PC-3 (cell line): ENCODE measurements around the gene MON2. TPM values are rescaled to one million over a fixed set of nuclear protein-coding genes. Genes with fewer than 3 reads are reported as not detected.

Source experiments
- ATAC-seq: fragments of 200-7000 bp; cut with Tn5 transposase; 2 replicates; pipeline ENCODE4 v1.9.1; 2020; ENCODE audit warnings: mild to moderate bottlenecking, moderate library complexity
- BruUV-seq: library from RNA; stranded (reverse); fragments of 400-500 nt; replicated peaks from 2 replicates; lab custom pipeline; 2021; lab: Mats Ljungman, UMichigan
- CTCF ChIA-PET: fragments of 300-600 bp; sonication (Branson Sonifier 250); formaldehyde crosslinking; loops from one replicate; lab custom pipeline; 2022; ENCODE audit warnings: antibody characterized with exemption; lab: Charles Lee
- POLR2A ChIA-PET: fragments of 300-600 bp; sonication (Branson Sonifier 250); formaldehyde crosslinking; loops from one replicate; lab custom pipeline; 2022; ENCODE audit warnings: antibody characterized with exemption; ENCODE audit not compliant: unreplicated experiment; lab: Charles Lee
- DNase-seq: peaks from one replicate; pipeline ENCODE4 v3.0.0-alpha.2; 2015
- H2AFZ ChIP-seq: fragments of 300-600 bp; sonication (generic); 2 replicates; pipeline ENCODE4 v1.6.0; 2016; ENCODE audit warnings: antibody characterized with exemption, low read length
- H3F3A ChIP-seq: fragments of 300-600 bp; sonication (generic); one replicate; pipeline ENCODE4 v1.6.0; 2017; ENCODE audit warnings: antibody characterized with exemption, low read length, control low read depth, mild to moderate bottlenecking; ENCODE audit not compliant: unreplicated experiment
- H3K27ac ChIP-seq: fragments of 300-600 bp; sonication (generic); 2 replicates; pipeline ENCODE4 v1.5.1; 2016; ENCODE audit warnings: mild to moderate bottlenecking, low read length
- H3K27me3 ChIP-seq: fragments of 300-600 bp; sonication (generic); 2 replicates; pipeline ENCODE4 v1.6.1; 2016; ENCODE audit warnings: low read length, mixed read lengths
- H3K36me3 ChIP-seq: fragments of 300-600 bp; sonication (generic); 2 replicates; pipeline ENCODE4 v1.6.1; 2016; ENCODE audit warnings: low read depth, mixed run types, low read length, mixed read lengths
- H3K4me1 ChIP-seq: fragments of 300-600 bp; sonication (generic); 2 replicates; pipeline ENCODE4 v1.5.1; 2016; ENCODE audit warnings: low read length; ENCODE audit not compliant: insufficient read depth
- H3K4me2 ChIP-seq: fragments of 300-600 bp; sonication (generic); 2 replicates; pipeline ENCODE4 v1.6.0; 2016; ENCODE audit warnings: low read length
- H3K4me3 ChIP-seq: fragments of 300-600 bp; sonication (generic); 2 replicates; pipeline ENCODE4 v1.5.1; 2016; ENCODE audit warnings: mild to moderate bottlenecking, low read length, mixed read lengths
- H3K79me2 ChIP-seq: fragments of 300-600 bp; sonication (generic); 2 replicates; pipeline ENCODE4 v1.6.1; 2017; ENCODE audit warnings: low read length, mixed read lengths
- H3K9ac ChIP-seq: fragments of 300-600 bp; sonication (generic); 2 replicates; pipeline ENCODE4 v1.6.0; 2016; ENCODE audit warnings: mild to moderate bottlenecking, low read length
- H3K9me2 ChIP-seq: fragments of 300-600 bp; sonication (generic); replicated peaks from 2 replicates; pipeline ENCODE4 v1.6.1; 2016; ENCODE audit warnings: mixed run types, low read length, mixed read lengths
- H3K9me3 ChIP-seq: fragments of 300-600 bp; sonication (generic); 2 replicates; pipeline ENCODE4 v1.6.1; 2016; ENCODE audit warnings: low read length, mixed read lengths
- H4K20me1 ChIP-seq: fragments of 300-600 bp; sonication (generic); 2 replicates; pipeline ENCODE4 v1.6.1; 2016; ENCODE audit warnings: low read length, mixed read lengths
- CTCF ChIP-seq: fragments of 300-600 bp; sonication (generic); conservative IDR thresholded peaks from 2 replicates; pipeline ENCODE4 v1.5.1; 2017; ENCODE audit warnings: antibody characterized with exemption, low read depth, mild to moderate bottlenecking, low read length
- EZH2 ChIP-seq: fragments of 300-600 bp; sonication (generic); IDR thresholded peaks from one replicate; pipeline ENCODE4 v1.6.1; 2017; ENCODE audit warnings: antibody characterized with exemption, mild to moderate bottlenecking, low read length; ENCODE audit not compliant: unreplicated experiment
- EZH2phosphoT487 ChIP-seq: fragments of 300-600 bp; sonication (generic); IDR thresholded peaks from 2 replicates; pipeline ENCODE4 v1.6.1; 2018; ENCODE audit warnings: mild to moderate bottlenecking, antibody characterized with exemption, low read length, borderline replicate concordance
- intact Hi-C: fragments of 100-400 bp; cut with micrococcal nuclease; formaldehyde crosslinking; loops from 2 replicates; pipeline ENCODE4 v1.9.0; 2023
- total RNA-seq: library from RNA; depleted of rRNA; stranded (reverse); fragments of >200 nt; gene quantifications from 2 replicates; pipeline ENCODE4 v1.2.3, GENCODE V29; 2014

The MON2 gene
- total RNA-seq, 1 experiment from 2014 or later: 19.1 TPM

- Histone ChIP-seq H3K27ac (no peak overlapping the region), H3F3A (no peaks in the 10 kb centered on the region), H3K9ac (no peak overlapping the region), H2AFZ (no peak overlapping the region), H3K9me3 (no peaks in the 10 kb centered on the region), H3K4me2 (no peak overlapping the region), H4K20me1 (no peaks in the 10 kb centered on the region), H3K4me1 (no peaks in the 10 kb centered on the region), H3K79me2 (peaks cover 42% of the 10 kb centered on the region), H3K4me3 (no peak overlapping the region), H3K27me3 (no peaks in the 10 kb centered on the region), H3K36me3 (no peaks in the 10 kb centered on the region), H3K9me2 (no peaks in the 10 kb centered on the region)
- ChIA-PET POLR2A (no interaction called here), CTCF (no interaction called here)
- DNase-seq (no peak), ATAC-seq (no peak)
- no TSS peak for BruUV-seq
- TF ChIP-seq EZH2 (no peak), CTCF (no peak), EZH2phosphoT487 (no peak)
- intact Hi-C loops: no loop called here
These were observed 15.4 kb downstream of the MON2 start for GRCh38 chr12:62481843-62482540.

GRCh38 chr12:62482769-62483168 lies 16.1 kb downstream of the MON2 start:
- H4K20me1 ChIP-seq: no peaks in the 10 kb centered on the region
- H3K4me1 ChIP-seq: no peaks in the 10 kb centered on the region
- no peaks in the 10 kb centered on the region for H3K9me3 ChIP-seq
- H3K36me3 ChIP-seq: no peaks in the 10 kb centered on the region
- intact Hi-C loops: no loop called here
- CTCF ChIA-PET: no interaction called here
- H3K4me2 ChIP-seq: no peak overlapping the region
- no peaks in the 10 kb centered on the region for H3K9me2 ChIP-seq
- no peaks in the 10 kb centered on the region for H3F3A ChIP-seq
- no peak for ATAC-seq
- peaks cover 38% of the 10 kb centered on the region for H3K79me2 ChIP-seq
- TF ChIP-seq CTCF (no peak), EZH2phosphoT487 (no peak), EZH2 (no peak)
- POLR2A ChIA-PET: no interaction called here
- H3K9ac ChIP-seq: no peak overlapping the region
- H3K4me3 ChIP-seq: no peak overlapping the region
- no peak overlapping the region for H2AFZ ChIP-seq
- no peak for DNase-seq
- no TSS peak for BruUV-seq
- H3K27ac ChIP-seq: no peak overlapping the region
- no peaks in the 10 kb centered on the region for H3K27me3 ChIP-seq

GRCh38 chr12:62484233-62484632 lies 17.6 kb downstream of the MON2 start:
- Histone ChIP-seq H3K4me2 (no peak overlapping the region), H3F3A (no peaks in the 10 kb centered on the region), H4K20me1 (no peaks in the 10 kb centered on the region), H3K9ac (no peak overlapping the region), H3K9me3 (no peaks in the 10 kb centered on the region), H3K4me1 (no peaks in the 10 kb centered on the region), H3K9me2 (no peaks in the 10 kb centered on the region), H3K27ac (no peak overlapping the region), H3K36me3 (no peaks in the 10 kb centered on the region), H3K27me3 (no peaks in the 10 kb centered on the region), H2AFZ (no peak overlapping the region), H3K79me2 (peaks cover 32% of the 10 kb centered on the region), H3K4me3 (no peak overlapping the region)
- no TSS peak for BruUV-seq
- peak; percentile 4 for DNase-seq
- CTCF ChIA-PET: no interaction called here
- POLR2A ChIA-PET: no interaction called here
- intact Hi-C loops: no loop called here
- no peak for ATAC-seq
- TF ChIP-seq EZH2 (no peak), CTCF (no peak), EZH2phosphoT487 (no peak)
